Mesodermal cell (in vitro differentiated cells): Measurements from ENCODE around the gene SGK1.

ENCODE experiments used
- H3K27ac ChIP-seq: 2 replicates; pipeline ENCODE4 v1.7.0; 2013; ENCODE audit warnings: mild to moderate bottlenecking, low read depth, low read length, moderate library complexity; ENCODE audit not compliant: severe bottlenecking
- H3K36me3 ChIP-seq: 2 replicates; pipeline ENCODE4 v1.7.1; 2013; ENCODE audit warnings: mild to moderate bottlenecking, low read length, moderate library complexity; ENCODE audit not compliant: control insufficient read depth, insufficient read depth
- H3K4me1 ChIP-seq: one replicate; pipeline ENCODE4 v1.7.1; 2013; ENCODE audit warnings: mild to moderate bottlenecking, low read length; ENCODE audit not compliant: insufficient read depth, control insufficient read depth, poor library complexity, severe bottlenecking
- H3K4me3 ChIP-seq: 2 replicates; pipeline ENCODE4 v1.7.0; 2013; ENCODE audit warnings: low read length, control low read depth, mild to moderate bottlenecking; ENCODE audit not compliant: insufficient read depth, poor library complexity, severe bottlenecking; ENCODE audit errors: extremely low read depth
- H3K9me3 ChIP-seq: 2 replicates; pipeline ENCODE4 v1.7.1; 2013; ENCODE audit warnings: mild to moderate bottlenecking, low read length, moderate library complexity; ENCODE audit not compliant: control insufficient read depth
- WGBS, 2 experiments: methylation state at CpG; one replicate each; pipeline ENCODE4 v1.1.5; 2013; ENCODE audit warnings: missing lambda C conversion rate in 2 of 2; ENCODE audit not compliant: insufficient coverage in 2 of 2; 5-methylcytosine and 5-hydroxymethylcytosine counted together

The SGK1 gene

GRCh38 chr6:134122775-134123174, 195.1 kb downstream of the SGK1 start:
- no peaks in the 10 kb centered on the region for H3K9me3 ChIP-seq
- no peak overlapping the region for H3K27ac ChIP-seq
- peaks cover 5% of the 10 kb centered on the region for H3K4me1 ChIP-seq
- H3K4me3 ChIP-seq, result no peak overlapping the region
- WGBS, 2 experiments, result 94 to 100% methylated on average over 1 of the region's 1 CpG
- H3K36me3 ChIP-seq, result no peaks in the 10 kb centered on the region

GRCh38 chr6:134119486-134119885, 198.4 kb downstream of the SGK1 start:
- H3K4me1 ChIP-seq, result peaks cover 12% of the 10 kb centered on the region
- no peaks in the 10 kb centered on the region for H3K36me3 ChIP-seq
- H3K4me3 ChIP-seq, result no peak overlapping the region
- no peak overlapping the region for H3K27ac ChIP-seq
- no peaks in the 10 kb centered on the region for H3K9me3 ChIP-seq
